ENCODE results near the gene PNN. TPM values are rescaled to one million over a fixed set of nuclear protein-coding genes. Genes with fewer than 3 reads are reported as not detected.
"Not testable (repeated sequence)": the region's sequence is repeated elsewhere in the genome, so short reads cannot be mapped to it uniquely, and the experiment has no call there.

Gene PNN
- total and polyA plus RNA-seq, 5 donors from 2014 or later, result 13.3 to 126 (median 16.6) TPM

- ATAC-seq (ENCODE audit: low read depth in 2 of 2) (no peak), DNase-seq (no peak)
- H3K4me1 ChIP-seq (ENCODE audit: control insufficient read depth, insufficient read depth, low read length, poor library complexity, severe bottlenecking), result peaks cover 6% of the 10 kb centered on the region
- no peak overlapping the region for H3K4me3 Mint-ChIP-seq
- no peaks in the 10 kb centered on the region for H3K36me3 Mint-ChIP-seq
- H3K27me3 ChIP-seq (ENCODE audit: control insufficient read depth, insufficient read depth, low read length), result no peaks in the 10 kb centered on the region
- no peak overlapping the region for H3K27ac Mint-ChIP-seq
- H3K27me3 Mint-ChIP-seq, result peaks cover 4% of the 10 kb centered on the region
- H3K9me3 ChIP-seq (ENCODE audit: control insufficient read depth in 2 of 2, low read length in 2 of 2), result no peaks in the 10 kb centered on the region
- H3K4me3 ChIP-seq (ENCODE audit: low read depth, low read length), result no peak overlapping the region
- H3K27ac ChIP-seq (ENCODE audit: insufficient read depth, low read length, poor library complexity, severe bottlenecking), result no peak overlapping the region
- H3K9me3 Mint-ChIP-seq, result peaks cover 0 to 1% (median 0%) of the 10 kb centered on the region in 7 donors
- no peaks in the 10 kb centered on the region for H3K36me3 ChIP-seq (ENCODE audit: control insufficient read depth, insufficient read depth, low read length)
- H3K4me1 Mint-ChIP-seq, result peaks cover 6 to 23% (median 16%) of the 10 kb centered on the region in 4 donors
Observed at GRCh38 chr14:39203659-39204606, 28.9 kb downstream of the PNN start.

DNA sequence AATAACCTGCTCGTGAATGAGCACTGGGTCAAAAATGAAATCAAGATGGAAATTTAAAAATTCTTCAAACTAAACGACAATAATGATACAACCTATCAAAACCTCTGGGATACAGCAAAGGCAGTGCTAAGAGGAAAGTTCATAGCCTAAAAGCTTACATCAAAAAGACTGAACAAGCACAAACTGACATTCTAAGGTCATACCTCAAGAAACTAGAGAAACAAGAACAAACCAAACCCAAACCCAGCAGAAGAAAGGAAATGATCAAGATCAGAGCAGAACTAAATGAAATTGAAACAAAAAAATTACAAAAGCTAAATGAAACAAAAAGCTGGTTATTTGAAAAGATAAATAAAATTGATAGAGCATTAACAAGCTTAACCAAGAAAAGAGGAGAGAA is 32.4 kb downstream of the PNN start:
- peak in 2 of 3 donors; percentile 19 to 63 for DNase-seq

GRCh38 chr14:39211109-39211741 is 36.2 kb downstream of the PNN start:
- no peaks in the 10 kb centered on the region for H3K36me3 Mint-ChIP-seq
- DNase-seq, result no peak
- H3K27ac ChIP-seq (ENCODE audit: insufficient read depth, low read length, poor library complexity, severe bottlenecking), result no peak overlapping the region
- no peaks in the 10 kb centered on the region for H3K36me3 ChIP-seq (ENCODE audit: control insufficient read depth, insufficient read depth, low read length)
- peaks cover 12% of the 10 kb centered on the region for H3K27me3 Mint-ChIP-seq
- no peak overlapping the region for H3K4me3 ChIP-seq (ENCODE audit: low read depth, low read length)
- H3K9me3 ChIP-seq (ENCODE audit: control insufficient read depth in 2 of 2, low read length in 2 of 2), result no peaks in the 10 kb centered on the region
- peaks cover 6% of the 10 kb centered on the region for H3K4me1 ChIP-seq (ENCODE audit: control insufficient read depth, insufficient read depth, low read length, poor library complexity, severe bottlenecking)
- peaks cover 0 to 2% (median 0%) of the 10 kb centered on the region in 7 donors for H3K9me3 Mint-ChIP-seq
- ATAC-seq (ENCODE audit: low read depth in 2 of 2), result no peak
- no peak overlapping the region for H3K4me3 Mint-ChIP-seq
- no peak overlapping the region for H3K27ac Mint-ChIP-seq
- H3K27me3 ChIP-seq (ENCODE audit: control insufficient read depth, insufficient read depth, low read length), result no peaks in the 10 kb centered on the region
- peaks cover 6 to 23% (median 16%) of the 10 kb centered on the region in 4 donors for H3K4me1 Mint-ChIP-seq

More for the DNA sequence above, 32.4 kb downstream of the PNN start:
- H3K9me3 Mint-ChIP-seq; H3K4me1 ChIP-seq (ENCODE audit: control insufficient read depth, insufficient read depth, low read length, poor library complexity, severe bottlenecking); H3K9me3 ChIP-seq (ENCODE audit: control insufficient read depth in 2 of 2, low read length in 2 of 2); H3K36me3 ChIP-seq (ENCODE audit: control insufficient read depth, insufficient read depth, low read length); H3K27me3 ChIP-seq (ENCODE audit: control insufficient read depth, insufficient read depth, low read length); H3K36me3 Mint-ChIP-seq; ATAC-seq (ENCODE audit: low read depth in 2 of 2); H3K27me3 Mint-ChIP-seq: not testable (repeated sequence)
- Mint-ChIP-seq H3K4me1 (peaks cover 6 to 23% (median 16%) of the 10 kb centered on the region in 4 donors), H3K27ac (peak overlapping the region; percentile 15 to 68 (median 51)), H3K4me3 (peak overlapping the region in 3 of 4 donors; percentile 24 to 79 (median 59))
- H3K4me3 ChIP-seq (ENCODE audit: low read depth, low read length), result peak overlapping the region; percentile 34
- H3K27ac ChIP-seq (ENCODE audit: insufficient read depth, low read length, poor library complexity, severe bottlenecking), result peak overlapping the region; percentile 47

DNA sequence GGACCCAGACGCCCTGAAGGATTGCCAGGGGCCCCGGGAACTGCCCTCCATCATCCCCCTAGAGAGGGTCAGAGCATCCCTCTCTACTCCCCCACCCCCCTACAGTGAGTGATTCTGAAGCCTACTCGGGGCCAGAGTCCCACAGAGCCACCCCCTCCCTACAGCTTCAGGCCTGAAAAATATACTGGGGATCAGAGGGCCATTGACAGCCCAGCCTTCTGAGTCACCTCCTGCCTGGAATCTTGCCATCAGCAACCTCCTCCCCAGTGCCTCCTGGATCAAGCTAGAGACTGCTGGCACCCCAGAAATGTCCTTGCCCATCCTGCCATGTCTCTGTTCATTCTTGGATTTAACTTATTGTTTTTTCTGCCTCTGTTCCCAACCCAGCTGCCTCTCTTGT is 37.0 kb downstream of the PNN start:
- Histone ChIP-seq H3K27ac (ENCODE audit: insufficient read depth, low read length, poor library complexity, severe bottlenecking) (no peak overlapping the region), H3K36me3 (ENCODE audit: control insufficient read depth, insufficient read depth, low read length) (no peaks in the 10 kb centered on the region), H3K9me3 (ENCODE audit: control insufficient read depth in 2 of 2, low read length in 2 of 2) (no peaks in the 10 kb centered on the region), H3K27me3 (ENCODE audit: control insufficient read depth, insufficient read depth, low read length) (no peaks in the 10 kb centered on the region), H3K4me1 (ENCODE audit: control insufficient read depth, insufficient read depth, low read length, poor library complexity, severe bottlenecking) (peaks cover 6% of the 10 kb centered on the region), H3K4me3 (ENCODE audit: low read depth, low read length) (no peak overlapping the region)
- DNase-seq, result no peak
- Mint-ChIP-seq H3K9me3 (peaks cover 0 to 2% (median 0%) of the 10 kb centered on the region in 7 donors), H3K27ac (no peak overlapping the region), H3K36me3 (no peaks in the 10 kb centered on the region), H3K27me3 (peaks cover 13% of the 10 kb centered on the region), H3K4me1 (peaks cover 7 to 17% (median 13%) of the 10 kb centered on the region in 4 donors), H3K4me3 (no peak overlapping the region)
- ATAC-seq (ENCODE audit: low read depth in 2 of 2), result no peak

- Histone ChIP-seq H3K36me3 (ENCODE audit: control insufficient read depth, insufficient read depth, low read length) (no peaks in the 10 kb centered on the region), H3K4me1 (ENCODE audit: control insufficient read depth, insufficient read depth, low read length, poor library complexity, severe bottlenecking) (peaks cover 2% of the 10 kb centered on the region), H3K4me3 (ENCODE audit: low read depth, low read length) (no peak overlapping the region), H3K27ac (ENCODE audit: insufficient read depth, low read length, poor library complexity, severe bottlenecking) (no peak overlapping the region), H3K27me3 (ENCODE audit: control insufficient read depth, insufficient read depth, low read length) (no peaks in the 10 kb centered on the region), H3K9me3 (ENCODE audit: control insufficient read depth in 2 of 2, low read length in 2 of 2) (no peaks in the 10 kb centered on the region)
- H3K27me3 Mint-ChIP-seq, result peaks cover 14% of the 10 kb centered on the region
- no peak overlapping the region for H3K27ac Mint-ChIP-seq
- peaks cover 6 to 11% (median 9%) of the 10 kb centered on the region in 4 donors for H3K4me1 Mint-ChIP-seq
- H3K4me3 Mint-ChIP-seq, result no peak overlapping the region
- DNase-seq (no peak), ATAC-seq (ENCODE audit: low read depth in 2 of 2) (no peak)
- H3K9me3 Mint-ChIP-seq, result peaks cover 0 to 2% (median 0%) of the 10 kb centered on the region in 7 donors
- no peaks in the 10 kb centered on the region for H3K36me3 Mint-ChIP-seq
Observed at GRCh38 chr14:39212693-39213092, 37.6 kb downstream of the PNN start.

DNA sequence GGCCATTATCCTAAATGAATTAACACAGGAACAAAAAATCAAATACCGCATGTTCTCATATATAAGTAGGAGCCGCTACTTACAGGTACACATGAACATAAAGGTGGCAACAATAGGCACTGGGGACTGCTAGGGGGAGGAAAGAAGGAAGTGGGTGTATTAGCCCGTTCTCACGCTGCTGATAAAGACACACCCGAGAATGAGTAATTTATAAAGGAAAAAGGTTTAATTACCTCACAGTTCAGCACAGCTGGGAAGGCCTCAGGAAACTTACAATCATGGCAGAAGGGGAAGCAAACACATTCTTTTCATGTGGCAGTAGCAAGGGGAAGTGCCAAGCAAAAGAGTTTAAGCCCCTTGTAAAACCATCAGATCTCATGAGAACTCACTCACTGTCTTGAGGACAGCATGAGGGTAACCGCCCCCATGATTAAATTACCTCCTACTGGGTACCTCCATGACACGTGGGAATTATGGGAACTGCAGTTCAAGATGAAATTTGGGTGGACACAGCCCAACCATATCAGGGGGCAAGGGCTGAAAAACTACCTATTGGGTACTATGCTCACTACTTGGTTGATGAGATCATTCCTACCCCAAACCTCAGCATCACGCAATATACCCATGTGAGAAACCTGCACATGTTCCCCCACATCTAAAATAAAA is 42.3 kb downstream of the PNN start:
- Histone ChIP-seq H3K9me3 (ENCODE audit: control insufficient read depth in 2 of 2, low read length in 2 of 2) (no peaks in the 10 kb centered on the region), H3K4me3 (ENCODE audit: low read depth, low read length) (no peak overlapping the region), H3K36me3 (ENCODE audit: control insufficient read depth, insufficient read depth, low read length) (no peaks in the 10 kb centered on the region), H3K27ac (ENCODE audit: insufficient read depth, low read length, poor library complexity, severe bottlenecking) (no peak overlapping the region), H3K4me1 (ENCODE audit: control insufficient read depth, insufficient read depth, low read length, poor library complexity, severe bottlenecking) (no peaks in the 10 kb centered on the region), H3K27me3 (ENCODE audit: control insufficient read depth, insufficient read depth, low read length) (no peaks in the 10 kb centered on the region)
- H3K4me1 Mint-ChIP-seq, result peaks cover 0 to 10% (median 3%) of the 10 kb centered on the region in 4 donors
- H3K36me3 Mint-ChIP-seq, result no peaks in the 10 kb centered on the region
- H3K27ac Mint-ChIP-seq, result peak overlapping the region in 1 of 3 donors; percentile 79
- peaks cover 0 to 2% (median 0%) of the 10 kb centered on the region in 7 donors for H3K9me3 Mint-ChIP-seq
- DNase-seq, result no peak
- H3K4me3 Mint-ChIP-seq, result no peak overlapping the region
- no peak for ATAC-seq (ENCODE audit: low read depth in 2 of 2)
- peaks cover 11% of the 10 kb centered on the region for H3K27me3 Mint-ChIP-seq

- Histone ChIP-seq H3K27ac (ENCODE audit: insufficient read depth, low read length, poor library complexity, severe bottlenecking) (no peak overlapping the region), H3K36me3 (ENCODE audit: control insufficient read depth, insufficient read depth, low read length) (no peaks in the 10 kb centered on the region), H3K4me1 (ENCODE audit: control insufficient read depth, insufficient read depth, low read length, poor library complexity, severe bottlenecking) (no peaks in the 10 kb centered on the region), H3K9me3 (ENCODE audit: control insufficient read depth in 2 of 2, low read length in 2 of 2) (no peaks in the 10 kb centered on the region), H3K27me3 (ENCODE audit: control insufficient read depth, insufficient read depth, low read length) (no peaks in the 10 kb centered on the region), H3K4me3 (ENCODE audit: low read depth, low read length) (no peak overlapping the region)
- ATAC-seq (ENCODE audit: low read depth in 2 of 2) (no peak), DNase-seq (no peak)
- no peaks in the 10 kb centered on the region for H3K36me3 Mint-ChIP-seq
- H3K4me3 Mint-ChIP-seq, result no peak overlapping the region
- no peak overlapping the region for H3K27ac Mint-ChIP-seq
- peaks cover 0 to 2% (median 0%) of the 10 kb centered on the region in 7 donors for H3K9me3 Mint-ChIP-seq
- peaks cover 9% of the 10 kb centered on the region for H3K27me3 Mint-ChIP-seq
- H3K4me1 Mint-ChIP-seq, result peaks cover 0 to 10% (median 3%) of the 10 kb centered on the region in 4 donors
Observed at GRCh38 chr14:39218171-39218769, 43.2 kb downstream of the PNN start.

Measured in CD4-positive, CD25-positive, alpha-beta regulatory T cell (primary cell).